ENCODE data around the gene THAP4.

The THAP4 gene

DNA sequence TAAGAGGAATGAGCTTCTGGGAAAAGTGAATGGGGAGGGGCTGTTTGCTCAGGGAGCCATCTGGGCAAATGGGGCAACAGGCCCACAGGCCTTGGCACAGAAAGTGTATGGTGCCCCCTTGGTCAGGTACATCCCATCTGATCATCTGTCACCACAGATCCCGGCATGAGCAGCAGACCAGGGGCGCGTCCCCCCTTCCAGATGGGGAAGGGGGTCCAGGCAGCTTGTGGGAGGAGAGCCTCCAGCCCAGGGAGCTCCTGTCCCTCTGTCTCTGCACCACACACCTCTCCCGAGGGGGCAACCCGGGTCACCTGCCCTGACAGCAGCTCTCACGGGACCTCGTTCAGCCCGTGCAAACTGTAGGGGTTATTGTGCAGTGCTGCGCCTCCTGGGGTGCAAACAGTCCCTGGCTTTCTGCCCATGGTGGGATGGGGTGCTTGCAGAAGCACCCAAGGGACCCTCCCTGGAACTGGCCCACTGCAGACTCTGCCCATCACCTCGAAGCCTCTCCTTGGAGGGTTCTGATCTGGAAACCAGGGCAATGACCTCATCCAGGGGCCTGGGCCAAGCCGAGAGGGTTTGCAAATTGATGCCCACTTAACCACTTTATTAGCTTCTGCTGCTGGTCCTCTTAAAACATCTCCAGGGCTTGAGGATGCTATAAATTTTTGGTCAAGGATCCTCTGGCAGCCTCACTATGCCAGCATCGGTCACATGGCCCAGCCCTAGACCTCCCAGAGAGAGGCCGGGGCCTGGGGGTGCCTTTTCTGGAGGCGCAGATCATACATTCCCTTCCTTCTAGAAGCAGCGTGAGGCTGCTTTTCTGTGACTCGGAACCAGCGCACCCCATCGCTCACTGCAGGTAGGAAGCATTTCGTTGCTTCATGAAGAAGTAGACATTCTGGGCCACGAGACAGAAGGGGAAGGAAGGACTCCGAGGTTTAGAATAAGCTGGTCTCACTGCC, 86.1 kb downstream of the THAP4 start:
- TF ChIP-seq, protein P1, sequence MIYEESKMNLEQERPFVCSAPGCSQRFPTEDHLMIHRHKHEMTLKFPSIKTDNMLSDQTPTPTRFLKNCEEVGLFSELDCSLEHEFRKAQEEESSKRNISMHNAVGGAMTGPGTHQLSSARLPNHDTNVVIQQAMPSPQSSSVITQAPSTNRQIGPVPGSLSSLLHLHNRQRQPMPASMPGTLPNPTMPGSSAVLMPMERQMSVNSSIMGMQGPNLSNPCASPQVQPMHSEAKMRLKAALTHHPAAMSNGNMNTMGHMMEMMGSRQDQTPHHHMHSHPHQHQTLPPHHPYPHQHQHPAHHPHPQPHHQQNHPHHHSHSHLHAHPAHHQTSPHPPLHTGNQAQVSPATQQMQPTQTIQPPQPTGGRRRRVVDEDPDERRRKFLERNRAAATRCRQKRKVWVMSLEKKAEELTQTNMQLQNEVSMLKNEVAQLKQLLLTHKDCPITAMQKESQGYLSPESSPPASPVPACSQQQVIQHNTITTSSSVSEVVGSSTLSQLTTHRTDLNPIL (CRISPR knock-in tag; IDR thresholded peaks at IDR 0.05; ENCODE audit: low read depth), result no peak
- TF ChIP-seq CSDC2 (CRISPR knock-in tag; IDR thresholded peaks at IDR 0.05), result no peak
- no peak for TF ChIP-seq TOX (CRISPR knock-in tag; IDR thresholded peaks at IDR 0.05; ENCODE audit: borderline replicate concordance)
- no peak for ATAC-seq

DNA sequence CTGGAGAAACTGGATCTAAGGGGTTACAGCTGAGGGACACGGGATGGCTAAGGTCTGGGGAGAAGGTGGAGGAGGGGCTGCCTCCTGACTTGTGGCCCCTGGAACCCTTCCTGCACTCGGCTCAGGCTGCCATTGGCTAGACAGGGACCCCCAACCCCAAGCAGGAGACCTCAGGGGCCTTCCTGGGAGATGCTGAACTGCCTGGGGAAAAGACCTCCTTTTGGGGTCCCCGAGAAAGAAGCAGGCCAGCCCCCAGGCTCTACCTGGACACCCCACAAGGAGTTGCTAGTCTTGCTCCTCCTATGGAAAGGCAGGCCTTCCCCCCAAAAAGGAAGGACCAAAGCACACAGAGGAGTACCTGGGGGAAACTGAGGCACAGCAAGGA, 88.5 kb downstream of the THAP4 start:
- TF ChIP-seq OSR1 (CRISPR knock-in tag; IDR thresholded peaks at IDR 0.05) (no peak), ZFP30 (CRISPR knock-in tag; IDR thresholded peaks at IDR 0.05) (no peak), PPARA (CRISPR knock-in tag; IDR thresholded peaks at IDR 0.05; ENCODE audit: borderline replicate concordance) (no peak), ZNF565 (CRISPR knock-in tag; conservative IDR thresholded peaks at IDR 0.05; ENCODE audit: low read depth) (no peak), GLIS3 (CRISPR knock-in tag; IDR thresholded peaks at IDR 0.05) (no peak), ZNF70 (CRISPR knock-in tag; IDR thresholded peaks at IDR 0.05) (no peak), ZFP3 (CRISPR knock-in tag; IDR thresholded peaks at IDR 0.05) (no peak), ARNTL (CRISPR knock-in tag; IDR thresholded peaks at IDR 0.05; ENCODE audit: borderline replicate concordance, low read depth) (no peak), BACH2 (CRISPR knock-in tag; IDR thresholded peaks at IDR 0.05; ENCODE audit: borderline replicate concordance) (no peak), SNAI2 (CRISPR knock-in tag; IDR thresholded peaks at IDR 0.05) (no peak), ESRRG (CRISPR knock-in tag; IDR thresholded peaks at IDR 0.05) (no peak), CSDC2 (CRISPR knock-in tag; IDR thresholded peaks at IDR 0.05) (no peak), ZNF8 (CRISPR knock-in tag; IDR thresholded peaks at IDR 0.05) (no peak)
- TF ChIP-seq, protein P2, sequence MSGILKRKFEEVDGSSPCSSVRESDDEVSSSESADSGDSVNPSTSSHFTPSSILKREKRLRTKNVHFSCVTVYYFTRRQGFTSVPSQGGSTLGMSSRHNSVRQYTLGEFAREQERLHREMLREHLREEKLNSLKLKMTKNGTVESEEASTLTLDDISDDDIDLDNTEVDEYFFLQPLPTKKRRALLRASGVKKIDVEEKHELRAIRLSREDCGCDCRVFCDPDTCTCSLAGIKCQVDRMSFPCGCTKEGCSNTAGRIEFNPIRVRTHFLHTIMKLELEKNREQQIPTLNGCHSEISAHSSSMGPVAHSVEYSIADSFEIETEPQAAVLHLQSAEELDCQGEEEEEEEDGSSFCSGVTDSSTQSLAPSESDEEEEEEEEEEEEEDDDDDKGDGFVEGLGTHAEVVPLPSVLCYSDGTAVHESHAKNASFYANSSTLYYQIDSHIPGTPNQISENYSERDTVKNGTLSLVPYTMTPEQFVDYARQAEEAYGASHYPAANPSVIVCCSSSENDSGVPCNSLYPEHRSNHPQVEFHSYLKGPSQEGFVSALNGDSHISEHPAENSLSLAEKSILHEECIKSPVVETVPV (CRISPR knock-in tag; IDR thresholded peaks at IDR 0.05), result no peak
- TF ChIP-seq, protein P1 (CRISPR knock-in tag; IDR thresholded peaks at IDR 0.05; ENCODE audit: low read depth), result no peak
- TF ChIP-seq, protein P3, sequence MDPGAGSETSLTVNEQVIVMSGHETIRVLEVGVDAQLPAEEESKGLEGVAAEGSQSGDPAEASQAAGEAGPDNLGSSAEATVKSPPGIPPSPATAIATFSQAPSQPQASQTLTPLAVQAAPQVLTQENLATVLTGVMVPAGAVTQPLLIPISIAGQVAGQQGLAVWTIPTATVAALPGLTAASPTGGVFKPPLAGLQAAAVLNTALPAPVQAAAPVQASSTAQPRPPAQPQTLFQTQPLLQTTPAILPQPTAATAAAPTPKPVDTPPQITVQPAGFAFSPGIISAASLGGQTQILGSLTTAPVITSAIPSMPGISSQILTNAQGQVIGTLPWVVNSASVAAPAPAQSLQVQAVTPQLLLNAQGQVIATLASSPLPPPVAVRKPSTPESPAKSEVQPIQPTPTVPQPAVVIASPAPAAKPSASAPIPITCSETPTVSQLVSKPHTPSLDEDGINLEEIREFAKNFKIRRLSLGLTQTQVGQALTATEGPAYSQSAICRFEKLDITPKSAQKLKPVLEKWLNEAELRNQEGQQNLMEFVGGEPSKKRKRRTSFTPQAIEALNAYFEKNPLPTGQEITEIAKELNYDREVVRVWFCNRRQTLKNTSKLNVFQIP (CRISPR knock-in tag; IDR thresholded peaks at IDR 0.05; ENCODE audit: borderline replicate concordance, low read depth), result no peak

DNA sequence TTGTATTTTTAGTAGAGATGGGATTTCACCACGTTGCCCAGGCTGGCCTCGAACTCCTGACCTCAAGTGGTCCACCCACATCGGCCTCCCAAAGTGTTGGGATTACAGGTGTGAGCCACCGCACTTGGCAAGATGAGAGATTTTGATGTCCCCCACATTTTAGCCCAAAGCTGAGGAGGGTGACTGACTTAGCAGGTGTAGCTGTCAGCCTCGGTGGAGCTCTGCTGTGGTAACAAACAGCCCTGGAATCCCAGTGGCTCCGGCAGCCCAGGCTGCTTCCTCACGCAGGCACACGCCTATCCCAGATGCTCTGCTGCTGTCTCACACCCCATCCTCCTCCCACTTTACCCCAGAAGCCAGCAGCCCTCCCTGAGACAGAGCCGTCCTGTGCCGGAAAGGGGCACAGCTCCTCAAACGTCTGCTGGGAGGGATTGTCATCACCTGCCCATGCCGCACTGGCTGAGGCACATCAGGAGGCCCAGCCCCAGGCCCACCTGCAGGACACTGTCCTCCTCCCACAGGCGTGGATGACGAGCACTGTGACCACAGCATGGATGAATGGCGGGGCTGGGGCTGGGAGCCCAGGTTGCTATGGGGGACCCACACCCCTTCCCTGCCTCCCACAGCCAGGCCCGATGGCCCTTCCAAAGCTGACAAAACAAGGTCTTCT, 89.0 kb downstream of the THAP4 start:
- TF ChIP-seq OSR1 (CRISPR knock-in tag; IDR thresholded peaks at IDR 0.05) (no peak), PPARA (CRISPR knock-in tag; IDR thresholded peaks at IDR 0.05; ENCODE audit: borderline replicate concordance) (no peak), TCF4 (CRISPR knock-in tag; IDR thresholded peaks at IDR 0.05; ENCODE audit: borderline replicate concordance) (no peak), CSDC2 (CRISPR knock-in tag; IDR thresholded peaks at IDR 0.05) (no peak), ESRRG (CRISPR knock-in tag; IDR thresholded peaks at IDR 0.05) (no peak), ZFP3 (CRISPR knock-in tag; IDR thresholded peaks at IDR 0.05) (no peak), ZC3H10 (CRISPR knock-in tag; IDR thresholded peaks at IDR 0.05) (no peak), GLIS3 (CRISPR knock-in tag; IDR thresholded peaks at IDR 0.05) (no peak), ZNF8 (CRISPR knock-in tag; IDR thresholded peaks at IDR 0.05) (no peak), BACH2 (CRISPR knock-in tag; IDR thresholded peaks at IDR 0.05; ENCODE audit: borderline replicate concordance) (no peak), ZFP30 (CRISPR knock-in tag; IDR thresholded peaks at IDR 0.05) (no peak)
- TF ChIP-seq, protein P4, sequence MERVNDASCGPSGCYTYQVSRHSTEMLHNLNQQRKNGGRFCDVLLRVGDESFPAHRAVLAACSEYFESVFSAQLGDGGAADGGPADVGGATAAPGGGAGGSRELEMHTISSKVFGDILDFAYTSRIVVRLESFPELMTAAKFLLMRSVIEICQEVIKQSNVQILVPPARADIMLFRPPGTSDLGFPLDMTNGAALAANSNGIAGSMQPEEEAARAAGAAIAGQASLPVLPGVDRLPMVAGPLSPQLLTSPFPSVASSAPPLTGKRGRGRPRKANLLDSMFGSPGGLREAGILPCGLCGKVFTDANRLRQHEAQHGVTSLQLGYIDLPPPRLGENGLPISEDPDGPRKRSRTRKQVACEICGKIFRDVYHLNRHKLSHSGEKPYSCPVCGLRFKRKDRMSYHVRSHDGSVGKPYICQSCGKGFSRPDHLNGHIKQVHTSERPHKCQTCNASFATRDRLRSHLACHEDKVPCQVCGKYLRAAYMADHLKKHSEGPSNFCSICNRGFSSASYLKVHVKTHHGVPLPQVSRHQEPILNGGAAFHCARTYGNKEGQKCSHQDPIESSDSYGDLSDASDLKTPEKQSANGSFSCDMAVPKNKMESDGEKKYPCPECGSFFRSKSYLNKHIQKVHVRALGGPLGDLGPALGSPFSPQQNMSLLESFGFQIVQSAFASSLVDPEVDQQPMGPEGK (CRISPR knock-in tag; IDR thresholded peaks at IDR 0.05; ENCODE audit: borderline replicate concordance), result no peak
- TF ChIP-seq, protein P3 (CRISPR knock-in tag; IDR thresholded peaks at IDR 0.05; ENCODE audit: borderline replicate concordance, low read depth), result no peak
- TF ChIP-seq, protein P2 (CRISPR knock-in tag; IDR thresholded peaks at IDR 0.05), result no peak
- no peak for ATAC-seq

More for the DNA sequence above, 88.5 kb downstream of the THAP4 start:
- no peak for ATAC-seq
